HG03460 (cell line): ENCODE measurements around the gene LAMC3.
"Not testable (repeated sequence)": the region's sequence is repeated elsewhere in the genome, so short reads cannot be mapped to it uniquely, and the experiment has no call there.

Source experiments
- ATAC-seq: cut with Tn5 transposase; IDR thresholded peaks from one replicate; pipeline ENCODE4 v1.9.1; 2021; ENCODE audit not compliant: unreplicated experiment

The LAMC3 gene

DNA sequence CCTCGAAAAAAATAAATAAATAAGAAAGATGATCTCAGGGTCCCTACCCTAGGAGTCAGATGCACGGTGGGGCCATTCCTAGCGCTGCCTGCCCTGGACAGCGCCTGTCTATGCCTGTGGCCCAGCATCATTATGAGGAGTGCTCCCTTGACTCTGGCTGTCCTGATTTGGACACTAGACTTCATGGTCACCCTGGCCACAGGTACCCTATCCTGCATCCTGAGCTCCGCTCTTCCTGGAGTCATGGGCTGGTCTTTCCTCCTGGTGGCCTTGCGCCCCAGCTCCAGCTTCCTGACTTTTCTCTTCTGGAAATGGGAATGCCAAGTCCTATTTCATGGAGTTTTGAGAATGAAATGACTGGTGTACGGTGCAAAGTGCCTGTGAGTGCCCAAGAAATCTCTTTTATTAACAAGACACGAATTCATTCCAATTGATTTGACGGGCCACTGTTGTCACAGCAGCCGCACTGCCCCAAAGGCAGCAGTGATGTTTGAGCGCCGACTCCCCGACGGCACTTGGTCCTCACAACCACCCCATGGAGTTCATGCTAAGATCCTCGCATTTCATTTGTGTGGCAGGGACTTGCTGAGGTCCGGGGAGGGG lies 86.8 kb downstream of the LAMC3 start:
- ATAC-seq, result no peak

DNA sequence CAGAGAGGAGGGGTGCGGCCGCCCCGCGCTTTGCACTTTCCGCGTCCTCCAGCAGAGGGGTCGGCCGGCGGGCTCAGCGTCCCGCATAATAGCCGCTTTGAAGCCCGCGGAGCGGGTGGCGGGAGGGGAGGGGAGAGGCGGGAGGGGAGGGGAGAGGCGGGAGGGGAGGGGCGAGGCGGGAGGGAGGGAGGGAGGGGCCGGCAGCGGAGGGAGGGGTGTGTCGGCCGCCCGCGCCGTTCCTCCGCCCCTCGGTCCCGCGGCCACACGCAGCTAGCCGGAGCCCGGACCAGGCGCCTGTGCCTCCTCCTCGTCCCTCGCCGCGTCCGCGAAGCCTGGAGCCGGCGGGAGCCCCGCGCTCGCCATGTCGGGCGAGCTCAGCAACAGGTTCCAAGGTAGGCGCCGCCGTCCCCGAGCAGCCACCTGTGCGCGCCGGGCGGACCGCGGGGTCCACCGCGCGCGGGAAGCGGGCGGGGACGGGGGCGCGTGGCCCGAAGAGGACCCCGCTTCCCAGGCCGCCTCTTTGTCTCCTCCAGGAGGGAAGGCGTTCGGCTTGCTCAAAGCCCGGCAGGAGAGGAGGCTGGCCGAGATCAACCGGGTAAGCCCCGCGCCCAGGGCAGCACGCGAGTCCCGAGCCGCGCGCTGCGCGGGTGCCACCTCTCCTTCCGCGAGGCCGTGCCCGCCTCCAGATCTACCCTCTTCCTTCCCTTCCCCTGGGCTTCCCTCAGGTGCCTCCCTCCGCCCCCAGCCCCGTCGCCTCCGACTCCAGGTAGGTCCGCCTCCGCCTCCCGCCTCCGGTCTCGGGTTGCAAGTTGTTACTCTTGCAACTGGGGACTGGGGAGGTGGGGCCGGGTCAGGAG lies 87.5 kb downstream of the LAMC3 start, which contains the start of gene AIF1L:
Gene AIF1L (plus strand): TSS at position 263 of the 857 bp plus-strand sequence. CDS start 99 bp downstream, at position 362.
- no peak for ATAC-seq

DNA sequence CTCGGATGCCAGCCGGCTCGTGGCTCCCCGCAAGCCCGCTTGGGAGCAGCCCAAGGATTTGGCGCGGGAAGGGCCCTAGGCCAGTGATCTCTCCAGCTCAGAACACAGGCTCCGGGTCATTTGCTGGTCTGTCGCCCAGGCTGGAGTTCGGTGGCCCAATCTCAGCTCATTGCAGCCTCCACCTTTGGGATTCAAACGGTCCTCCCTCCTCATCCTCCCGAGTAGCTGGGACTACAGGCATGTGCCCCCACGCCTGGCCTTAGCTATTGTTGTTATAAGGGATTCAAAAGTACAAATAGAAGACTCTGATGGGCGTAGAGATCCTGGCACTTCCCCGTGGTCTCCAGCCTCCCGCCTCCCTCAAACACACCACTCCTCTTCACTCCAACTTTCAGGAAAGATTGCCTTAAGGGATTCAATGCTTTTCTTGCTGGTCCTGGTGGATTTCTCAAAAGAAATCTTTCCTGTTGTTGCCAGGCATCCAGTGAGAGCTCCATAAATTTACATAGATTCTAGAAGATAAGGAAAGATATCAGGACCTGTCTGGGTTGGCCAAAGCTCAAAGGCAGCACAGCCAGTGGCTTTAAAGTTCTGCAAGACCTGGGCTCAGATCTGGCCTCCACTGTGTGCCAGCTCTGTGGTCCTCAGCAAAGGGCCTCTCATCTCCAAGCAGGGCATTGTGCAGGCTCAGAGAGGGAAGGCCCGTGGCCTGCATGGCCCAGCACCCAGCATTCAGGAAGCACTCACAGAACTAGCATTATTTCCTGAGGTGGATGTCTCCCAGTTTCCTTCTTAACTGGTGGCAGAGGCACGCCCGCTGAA lies 88.4 kb downstream of the LAMC3 start:
- ATAC-seq, result no peak

DNA sequence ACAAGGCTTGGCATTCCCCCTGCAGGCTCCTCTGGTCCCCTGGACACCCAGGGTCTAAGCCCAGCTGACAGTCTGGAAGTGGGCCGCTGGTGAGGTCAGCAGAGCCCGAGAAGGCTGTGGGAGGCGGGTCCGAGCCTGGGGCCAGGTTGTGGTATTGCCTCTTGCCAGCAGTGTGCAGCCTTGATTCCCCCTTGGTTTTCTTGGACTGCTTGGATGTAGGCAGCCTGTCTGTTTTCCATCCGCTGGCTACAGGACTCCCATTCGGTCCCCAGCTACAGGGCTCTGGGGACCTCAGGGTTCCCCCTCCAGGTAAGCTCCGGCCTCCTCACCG lies 88.9 kb downstream of the LAMC3 start:
- ATAC-seq, result no peak

DNA sequence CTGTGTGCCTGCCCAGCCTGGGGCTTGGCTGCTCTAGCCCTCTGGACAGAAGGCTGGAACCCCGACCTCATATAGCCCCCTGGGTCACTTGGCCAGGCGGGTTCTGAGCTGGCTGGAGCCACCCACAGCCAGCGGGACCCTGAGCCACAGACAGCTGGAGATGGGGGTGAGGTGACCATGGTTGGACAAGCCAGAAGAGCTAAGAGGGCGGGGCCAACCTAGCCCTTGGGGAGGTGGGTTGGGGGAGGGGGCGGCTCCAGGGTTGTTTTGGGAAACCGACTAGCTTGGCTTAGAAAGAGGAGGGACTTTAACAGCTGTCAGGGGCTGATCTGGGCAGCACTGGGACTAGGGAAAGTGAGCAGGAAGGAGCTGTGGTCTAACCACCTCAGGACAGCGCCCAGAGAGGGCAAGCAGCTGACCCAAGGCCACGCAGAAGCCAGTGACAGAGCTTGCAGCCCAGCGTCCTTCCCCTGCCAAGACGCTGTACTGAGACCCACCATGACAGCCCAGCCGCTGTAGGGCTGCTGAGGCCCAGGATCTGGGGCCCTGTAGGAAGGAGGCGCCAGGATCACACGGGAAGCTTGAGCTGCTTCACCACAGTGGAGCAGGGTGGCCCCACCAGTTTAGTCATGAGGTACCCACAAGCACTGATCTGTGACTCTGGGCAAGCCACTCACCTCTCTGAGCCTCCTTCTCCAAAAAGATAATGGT lies 89.6 kb downstream of the LAMC3 start:
- no peak for ATAC-seq

DNA sequence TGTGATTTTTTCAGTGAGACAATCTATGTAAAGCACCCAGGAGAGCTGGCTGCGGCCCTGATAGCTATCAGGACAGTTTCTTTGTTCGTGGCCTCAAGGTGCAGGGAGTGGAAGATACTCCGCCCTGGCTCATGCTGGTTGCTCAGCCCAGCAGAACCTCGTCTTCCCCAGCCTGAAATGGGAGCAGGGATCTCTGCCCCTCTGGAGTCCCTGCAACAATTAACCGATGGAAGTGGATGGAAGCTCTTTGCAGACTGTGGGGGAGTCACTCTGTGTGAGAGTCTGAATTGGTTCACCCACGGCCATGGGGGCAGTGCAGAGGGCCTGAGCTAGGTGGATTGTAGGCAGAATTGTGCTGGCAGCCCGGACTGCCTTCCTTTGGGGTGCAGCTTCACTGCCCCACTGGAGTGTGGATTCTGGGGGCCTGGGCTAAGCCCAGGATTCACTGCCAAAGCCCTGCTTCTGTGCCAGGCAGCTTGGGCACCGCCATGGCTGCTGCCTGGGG lies 90.2 kb downstream of the LAMC3 start:
- ATAC-seq, result no peak

DNA sequence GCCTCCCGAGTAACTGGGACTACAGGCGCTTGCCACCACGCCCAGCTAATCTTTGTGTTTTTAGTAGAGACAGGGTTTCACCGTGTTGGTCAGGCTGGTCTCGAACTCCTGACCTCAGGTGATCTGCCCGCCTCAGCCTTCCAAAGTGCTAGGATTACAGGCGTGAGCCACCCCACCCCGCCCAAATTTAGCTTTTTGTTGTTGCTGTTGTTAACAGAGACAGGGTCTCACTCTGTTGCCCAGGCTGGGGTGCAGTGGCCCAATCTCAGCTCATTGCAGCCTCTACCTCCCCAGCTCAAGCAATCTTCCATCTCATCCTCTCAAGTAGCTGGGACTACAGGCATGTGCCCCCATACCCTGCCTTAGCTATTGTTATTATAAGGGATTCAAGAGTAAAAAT lies 90.9 kb downstream of the LAMC3 start:
- ATAC-seq, result not testable (repeated sequence)

DNA sequence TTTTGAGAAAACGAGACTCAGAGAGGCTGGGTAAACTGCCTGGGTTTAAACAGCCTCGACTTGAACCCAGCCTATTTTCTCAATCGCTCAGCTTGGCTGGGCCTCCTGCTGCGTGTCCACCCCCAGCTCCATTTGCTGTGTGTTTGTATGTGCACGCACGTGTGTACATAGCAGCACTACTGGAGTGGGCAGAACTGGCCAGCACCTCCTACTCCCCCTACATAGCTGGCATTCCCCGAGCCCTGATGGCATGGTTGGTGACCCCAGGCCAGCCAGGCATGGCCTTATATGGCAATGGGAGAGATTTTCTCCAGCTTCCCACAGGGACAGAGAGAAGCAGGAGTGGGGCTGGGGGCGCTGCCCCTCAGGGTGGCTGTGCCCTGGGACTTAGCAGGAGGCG lies 91.5 kb downstream of the LAMC3 start:
- ATAC-seq, result no peak

DNA sequence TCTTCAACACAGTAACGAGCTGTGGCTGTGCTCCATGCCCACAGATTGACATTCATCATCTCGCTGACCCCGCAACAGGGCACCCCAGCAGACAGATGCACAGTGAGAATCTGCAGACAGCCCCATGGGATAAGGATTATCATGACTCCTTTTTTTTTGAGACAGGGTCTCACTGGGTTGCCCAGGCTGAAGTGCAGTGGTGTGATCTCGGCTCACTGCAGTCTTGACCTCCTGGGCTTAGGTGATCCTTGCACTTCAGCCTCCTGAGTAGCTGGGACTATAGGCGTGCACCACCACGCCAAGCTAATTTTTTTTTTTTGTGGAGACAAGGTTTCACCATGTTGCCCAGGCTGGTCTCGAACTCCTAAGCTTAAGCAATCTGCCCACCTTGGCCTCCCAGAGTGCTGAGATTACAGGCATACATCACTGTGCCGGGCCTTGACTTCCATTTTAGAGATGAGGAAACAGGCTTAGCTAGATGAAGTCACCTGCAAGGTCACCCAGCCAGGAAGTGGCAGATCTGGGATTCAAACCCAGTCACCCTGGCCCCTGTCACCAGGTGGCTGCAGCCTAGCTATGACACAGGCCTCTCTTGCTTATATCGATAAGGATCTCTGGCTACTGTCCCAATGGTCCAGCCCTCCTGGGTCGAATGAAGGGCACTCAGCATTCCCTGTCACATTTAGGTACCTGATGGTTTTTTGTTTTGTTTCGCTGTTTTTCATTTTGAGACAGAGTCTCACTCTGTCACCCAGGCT lies 92.4 kb downstream of the LAMC3 start:
- no peak for ATAC-seq

DNA sequence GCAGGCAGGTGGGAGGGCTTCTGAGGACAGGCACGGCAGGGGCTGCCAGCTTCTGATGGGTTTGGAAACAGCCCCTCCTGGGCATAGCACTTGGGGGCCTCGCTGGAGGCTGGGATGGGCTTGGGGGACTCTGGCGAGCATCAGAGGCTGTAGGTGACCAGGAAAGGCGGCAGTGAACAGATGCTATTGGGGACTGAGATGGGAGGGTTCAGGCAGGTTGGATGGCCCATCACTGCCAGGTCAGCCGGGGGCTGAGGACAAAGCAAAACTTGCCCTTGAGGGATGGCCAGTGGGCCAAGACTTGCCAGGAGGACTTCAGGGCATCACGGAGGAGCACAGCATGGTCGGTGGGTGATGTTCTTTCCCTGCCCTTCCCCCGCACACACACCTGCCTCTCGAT lies 94.0 kb downstream of the LAMC3 start:
- ATAC-seq, result no peak

DNA sequence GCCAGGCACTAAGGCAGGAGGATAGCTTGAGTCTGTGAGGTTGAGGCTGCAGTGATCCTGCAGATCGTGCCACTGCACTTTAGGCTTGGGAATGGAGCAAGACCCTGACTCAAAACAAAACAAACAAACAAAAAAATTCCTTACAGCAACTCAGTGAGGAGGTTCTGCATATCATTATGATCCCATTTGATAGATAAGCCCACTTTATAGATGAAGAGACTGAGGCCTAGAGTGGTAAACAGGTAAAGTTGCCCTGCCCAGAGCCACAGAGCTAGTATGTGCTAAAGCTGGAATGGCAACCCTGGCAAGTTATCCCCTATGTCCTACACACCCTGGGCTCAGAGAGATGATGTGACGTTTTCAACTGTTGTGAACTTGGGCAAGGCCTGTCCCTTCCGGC lies 94.6 kb downstream of the LAMC3 start:
- ATAC-seq, result no peak

DNA sequence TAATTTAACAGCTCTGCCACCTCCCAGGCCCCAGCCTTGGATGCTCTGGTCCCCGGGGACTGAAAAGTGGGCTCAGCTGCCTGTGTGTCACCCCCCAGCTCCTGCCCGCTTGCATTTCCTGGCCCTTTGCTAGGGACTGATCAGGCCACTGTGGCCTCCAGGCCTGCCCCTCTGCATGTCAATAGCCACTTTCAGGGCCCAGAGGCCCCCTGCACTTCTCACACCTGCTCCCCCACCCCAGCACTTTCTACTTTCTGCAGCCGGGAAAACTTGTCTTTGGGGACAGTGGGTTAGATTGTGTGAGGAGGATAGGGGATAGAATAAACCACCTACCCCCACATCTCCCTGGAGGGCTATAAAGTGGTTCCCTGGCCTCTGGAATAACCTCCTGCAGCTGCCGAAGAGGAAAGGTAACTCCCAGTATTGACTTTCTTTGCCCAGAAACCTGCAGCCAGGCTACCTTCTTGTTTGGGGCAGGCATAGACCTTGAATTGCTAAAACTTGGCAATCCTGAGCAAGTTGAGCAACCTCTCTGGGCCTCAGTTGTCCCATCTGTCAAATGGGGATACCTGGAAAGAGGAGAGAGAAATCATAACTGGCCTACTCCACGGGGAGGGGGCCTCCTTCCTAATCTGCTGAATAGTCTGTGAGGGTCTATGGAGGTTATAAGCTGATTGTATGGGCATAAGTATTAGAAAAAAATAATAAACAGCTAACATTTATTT lies 95.2 kb downstream of the LAMC3 start:
- ATAC-seq, result no peak

DNA sequence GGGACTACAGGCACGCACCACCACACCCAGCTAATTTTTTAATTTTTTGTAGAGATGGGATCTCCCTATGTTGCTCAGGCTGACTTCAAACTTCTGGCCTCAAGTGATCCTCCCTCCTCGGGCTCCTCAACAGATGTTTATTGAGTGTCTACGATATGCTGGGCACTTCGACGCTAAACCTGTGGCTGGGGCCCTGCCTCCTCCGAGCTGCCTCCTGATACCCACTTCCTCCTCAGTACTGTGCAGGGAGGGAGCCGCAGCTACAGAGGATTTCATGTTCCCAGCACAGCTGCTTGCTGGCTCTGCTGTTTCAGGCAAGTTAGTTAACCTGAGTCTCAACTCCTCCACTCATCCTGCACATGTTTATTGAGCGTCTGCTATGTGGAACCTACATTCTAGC lies 97.0 kb downstream of the LAMC3 start:
- no peak for ATAC-seq

DNA sequence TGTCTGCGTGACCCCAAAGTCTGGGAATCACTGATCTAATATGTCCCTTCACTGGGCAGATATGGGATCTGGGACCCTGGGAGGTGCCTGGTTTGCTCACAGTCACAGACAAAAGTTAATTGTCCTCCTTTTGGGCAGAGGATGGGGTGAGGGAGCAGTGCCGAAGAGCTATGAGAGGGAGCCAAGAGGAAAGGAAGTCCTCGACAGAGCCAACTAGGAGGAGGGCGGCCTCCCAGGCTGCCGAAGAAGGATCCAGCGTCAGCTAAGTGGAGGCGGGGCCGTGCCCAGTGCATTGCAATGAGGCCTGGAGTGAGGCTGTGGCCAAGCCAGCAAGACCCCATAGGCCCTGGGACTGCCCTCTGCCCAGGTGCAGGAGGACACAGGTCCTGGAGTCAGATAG lies 98.8 kb downstream of the LAMC3 start:
- no peak for ATAC-seq

DNA sequence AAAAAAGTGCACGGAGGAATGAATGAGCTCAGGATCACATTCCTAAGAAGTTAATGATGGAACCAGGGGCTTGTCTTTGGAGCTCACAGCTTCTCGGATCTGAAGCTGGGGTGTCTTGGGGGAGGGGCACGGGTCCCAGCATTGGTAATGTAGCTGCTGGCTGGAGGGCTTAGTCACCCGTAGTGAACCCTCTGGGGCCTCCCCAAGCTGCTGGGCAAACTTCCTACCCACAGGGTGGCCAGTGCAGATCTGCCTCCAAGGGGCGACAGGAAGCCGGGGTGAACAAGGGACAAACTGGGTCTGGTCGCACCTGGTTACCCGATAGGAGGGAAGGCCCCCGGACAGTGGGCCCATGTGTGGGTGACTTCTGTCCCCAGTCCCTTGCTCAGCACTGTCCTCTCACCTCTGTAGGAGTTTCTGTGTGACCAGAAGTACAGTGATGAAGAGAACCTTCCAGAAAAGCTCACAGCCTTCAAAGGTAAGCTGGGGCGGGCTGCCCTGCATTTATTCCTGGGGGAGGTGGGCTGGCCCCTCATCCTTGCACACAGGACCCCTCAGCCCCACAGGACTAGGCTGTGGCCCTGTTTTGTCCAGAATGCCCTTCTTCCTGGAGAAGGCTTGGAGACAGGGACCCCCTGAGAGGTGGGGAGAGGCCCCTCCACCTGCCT lies 102.3 kb downstream of the LAMC3 start:
- no peak for ATAC-seq

DNA sequence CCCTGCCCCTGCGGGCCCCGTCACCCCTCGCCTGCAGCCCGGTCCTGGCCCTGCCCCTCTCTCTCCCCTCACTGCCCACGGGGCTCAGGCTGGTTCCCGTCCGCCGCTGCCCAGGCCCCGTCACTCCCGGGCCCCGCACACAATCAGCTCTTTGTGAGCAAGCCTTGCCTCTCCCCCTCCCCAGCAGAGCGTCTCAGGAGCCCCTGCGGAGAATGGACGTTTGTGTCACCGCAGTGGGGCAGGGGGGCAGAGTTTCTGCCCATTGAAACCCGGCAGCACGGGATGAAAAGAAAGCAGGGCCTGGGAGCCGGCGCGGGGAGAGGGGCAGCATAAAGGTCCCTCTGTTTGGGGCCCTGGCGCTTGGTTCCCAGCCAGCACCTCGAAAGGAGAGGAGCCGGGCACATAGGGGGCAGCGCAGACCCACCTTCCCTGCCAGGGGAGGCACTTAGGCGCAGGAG lies 102.9 kb downstream of the LAMC3 start:
- ATAC-seq, result no peak

DNA sequence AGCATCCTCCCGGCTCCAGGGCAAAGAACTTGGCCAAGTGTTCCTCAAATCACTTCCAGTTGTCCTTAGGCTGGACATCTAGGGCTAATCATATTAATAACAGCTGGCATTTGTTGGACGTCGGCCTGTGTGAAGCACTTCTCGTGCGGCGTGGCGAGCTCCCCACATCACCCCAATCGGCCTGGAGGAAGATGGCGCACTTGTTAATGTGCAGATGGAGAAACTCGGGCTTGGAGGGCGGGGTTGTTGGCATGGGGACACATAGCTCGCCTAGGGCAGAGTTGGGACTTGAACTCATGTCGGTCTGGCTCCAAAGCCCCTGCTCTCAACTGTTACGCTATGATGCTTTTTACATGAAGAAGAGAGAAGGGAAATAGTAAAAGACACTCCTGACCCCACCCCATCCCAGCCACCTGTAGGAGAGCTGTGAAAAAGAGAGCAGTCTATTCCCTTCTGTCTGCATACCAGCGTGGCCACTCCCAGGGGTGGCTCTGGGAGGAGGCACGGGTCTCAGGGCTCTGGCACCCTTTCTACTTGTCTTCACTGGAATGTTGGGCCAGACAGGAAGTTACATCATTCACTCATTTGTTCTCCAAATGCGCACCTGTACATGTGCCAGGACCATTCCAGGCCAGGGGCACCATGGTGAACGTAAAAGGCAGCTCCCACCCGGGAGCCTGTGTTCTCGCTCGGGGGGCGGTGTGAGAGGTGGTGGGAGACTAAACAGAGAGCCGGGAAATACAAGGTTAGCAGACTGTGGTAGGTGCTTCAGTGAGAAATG lies 103.6 kb downstream of the LAMC3 start:
- no peak for ATAC-seq

DNA sequence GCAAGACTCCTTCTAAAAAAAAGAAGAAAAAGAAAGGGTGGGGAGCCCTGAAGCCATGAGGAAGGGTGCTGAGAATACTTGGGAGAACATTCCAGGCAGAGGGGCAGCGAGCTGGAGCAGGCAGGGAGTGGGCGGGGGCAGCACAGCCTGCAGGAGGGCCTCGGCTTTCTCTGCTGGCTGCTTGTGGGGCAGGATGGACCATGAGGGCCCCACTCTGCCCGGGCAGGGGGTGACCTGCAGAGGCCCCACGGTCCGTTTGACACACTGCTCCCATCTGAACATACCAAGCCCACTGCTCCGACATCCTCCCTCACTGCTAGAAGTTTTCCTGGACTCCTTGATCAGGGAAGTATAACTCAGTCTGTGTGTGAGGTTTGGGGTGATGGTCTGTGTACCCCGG lies 104.7 kb downstream of the LAMC3 start:
- no peak for ATAC-seq
